NB4 (cell line): ENCODE measurements around the gene HOMER3.

ENCODE experiments used
- CTCF ChIP-seq: IDR thresholded peaks from one replicate; pipeline ENCODE4 v1.5.1; 2012; ENCODE audit warnings: low read depth, low read length
- MYC ChIP-seq: IDR thresholded peaks from 2 replicates; pipeline ENCODE4 v1.6.1; 2011; ENCODE audit warnings: low read depth, low read length
- POLR2A ChIP-seq: IDR thresholded peaks from 2 replicates; pipeline ENCODE4 v1.6.1; 2011; ENCODE audit warnings: mild to moderate bottlenecking; ENCODE audit not compliant: insufficient read length; ENCODE audit errors: extremely low read depth
- TF ChIP-seq, protein P1 (sequence below): IDR thresholded peaks from 2 replicates; pipeline ENCODE4 v1.6.1; 2011; ENCODE audit warnings: low read depth, low read length

DNA sequence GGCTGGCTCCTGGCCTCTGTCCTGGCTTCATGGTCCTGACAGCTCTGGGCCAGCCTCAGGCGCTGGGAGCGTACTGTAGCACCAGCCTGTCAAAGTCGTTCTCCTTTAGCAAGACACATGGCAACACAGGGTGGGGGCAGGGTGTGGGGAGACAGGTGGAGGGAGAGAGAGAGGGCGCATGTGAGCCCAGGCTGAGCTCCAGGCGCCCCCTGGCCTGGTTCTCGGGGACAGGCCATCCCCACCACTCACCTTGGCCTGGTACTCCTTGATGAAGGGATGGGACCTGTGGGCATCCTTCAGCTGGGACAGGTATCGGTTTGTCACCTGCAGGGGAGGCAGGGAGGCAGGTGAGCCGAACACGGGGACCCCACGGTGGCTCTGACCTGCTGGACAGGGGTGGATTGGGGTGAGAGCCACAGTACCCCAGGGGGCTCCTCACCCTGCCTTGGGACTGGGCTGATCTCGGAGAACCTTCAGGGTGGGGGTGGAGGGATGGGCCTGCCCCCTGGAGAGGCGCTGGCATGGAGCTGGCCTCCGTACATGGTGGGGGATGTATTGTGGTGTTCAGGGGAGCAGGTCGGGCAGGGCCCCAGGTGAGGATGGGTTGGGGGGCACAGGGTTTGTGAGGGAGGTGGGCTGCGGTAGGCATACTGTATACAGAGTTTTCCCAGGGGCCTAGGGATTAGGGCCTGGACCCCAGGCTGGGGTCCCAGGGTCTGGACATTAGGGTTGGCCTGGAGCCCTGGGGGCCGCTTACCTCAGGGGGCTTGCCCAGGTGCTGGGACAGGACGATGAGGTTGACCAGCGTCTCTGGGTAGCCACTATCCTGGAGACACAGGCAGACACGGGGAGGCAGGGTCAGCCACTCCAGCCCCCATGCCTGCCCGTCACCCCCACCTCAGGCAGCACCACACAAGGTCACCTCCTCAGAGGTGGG lies 41.1 kb downstream of the HOMER3 start:
- no peak for TF ChIP-seq CTCF
- TF ChIP-seq POLR2A, result no peak
- TF ChIP-seq, protein P1, sequence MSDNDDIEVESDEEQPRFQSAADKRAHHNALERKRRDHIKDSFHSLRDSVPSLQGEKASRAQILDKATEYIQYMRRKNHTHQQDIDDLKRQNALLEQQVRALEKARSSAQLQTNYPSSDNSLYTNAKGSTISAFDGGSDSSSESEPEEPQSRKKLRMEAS, result no peak
- TF ChIP-seq MYC, result no peak
